H9 (cell line): ENCODE measurements around the gene KRT81. TPM values are rescaled to one million over a fixed set of nuclear protein-coding genes. Genes with fewer than 3 reads are reported as not detected.
A peak's percentile ranks its signal among the peaks of the same experiment; 100 is the strongest.

Experiments
- DNase-seq: peaks from one replicate; pipeline ENCODE4 v3.0.0-alpha.2; 2017
- H2AFZ ChIP-seq: one replicate; pipeline ENCODE4 v1.6.1; 2013; ENCODE audit warnings: mild to moderate bottlenecking, low read length, control low read depth, moderate library complexity
- H2AK5ac ChIP-seq: 2 replicates; pipeline ENCODE4 v1.6.1; 2013; ENCODE audit warnings: low read length, control low read depth, mixed read lengths; ENCODE audit not compliant: insufficient read length
- H2BK120ac ChIP-seq: one replicate; pipeline ENCODE4 v1.6.1; 2013; ENCODE audit warnings: low read depth, mild to moderate bottlenecking, low read length, control low read depth, inconsistent platforms; ENCODE audit not compliant: poor library complexity, severe bottlenecking
- H2BK12ac ChIP-seq: 2 replicates; pipeline ENCODE4 v1.6.1; 2013; ENCODE audit warnings: low read length, control low read depth, mixed read lengths, low read depth; ENCODE audit not compliant: insufficient read length
- H2BK15ac ChIP-seq: 2 replicates; pipeline ENCODE4 v1.6.1; 2013; ENCODE audit warnings: low read depth, low read length, control low read depth
- H2BK20ac ChIP-seq: one replicate; pipeline ENCODE4 v1.6.1; 2013; ENCODE audit warnings: low read depth, mild to moderate bottlenecking, low read length, control low read depth, inconsistent platforms; ENCODE audit not compliant: poor library complexity, severe bottlenecking
- H2BK5ac ChIP-seq: 2 replicates; pipeline ENCODE4 v1.6.1; 2013; ENCODE audit warnings: low read length, control low read depth, mixed read lengths; ENCODE audit not compliant: insufficient read length
- H3K14ac ChIP-seq: 2 replicates; pipeline ENCODE4 v1.6.1; 2013; ENCODE audit warnings: low read length, control low read depth; ENCODE audit not compliant: insufficient read depth
- H3K18ac ChIP-seq: 2 replicates; pipeline ENCODE4 v1.6.1; 2013; ENCODE audit warnings: low read depth, mild to moderate bottlenecking, mixed read lengths, low read length, control low read depth; ENCODE audit not compliant: insufficient read length
- H3K23ac ChIP-seq: 2 replicates; pipeline ENCODE4 v1.6.1; 2013; ENCODE audit warnings: low read length, control low read depth, mixed read lengths, low read depth; ENCODE audit not compliant: insufficient read length
- H3K23me2 ChIP-seq: 2 replicates; pipeline ENCODE4 v1.6.1; 2013; ENCODE audit warnings: low read depth, mild to moderate bottlenecking, mixed read lengths, low read length, control low read depth; ENCODE audit not compliant: insufficient read length, poor library complexity, severe bottlenecking
- H3K27ac ChIP-seq: 2 replicates; pipeline ENCODE4 v1.5.1; 2013; ENCODE audit warnings: low read length, control low read depth, mixed read lengths, low read depth; ENCODE audit not compliant: insufficient read length
- H3K27me3 ChIP-seq: 2 replicates; pipeline ENCODE4 v1.6.1; 2013; ENCODE audit warnings: low read length, control low read depth, inconsistent platforms; ENCODE audit not compliant: insufficient read depth
- H3K4ac ChIP-seq: 2 replicates; pipeline ENCODE4 v1.6.1; 2013; ENCODE audit warnings: low read depth, mild to moderate bottlenecking, control low read depth, inconsistent platforms, low read length, moderate library complexity
- H3K4me1 ChIP-seq: 2 replicates; pipeline ENCODE4 v1.6.1; 2013; ENCODE audit warnings: low read length, control low read depth, inconsistent platforms; ENCODE audit not compliant: insufficient read depth
- H3K4me2 ChIP-seq: 2 replicates; pipeline ENCODE4 v1.6.1; 2013; ENCODE audit warnings: low read length, control low read depth, mixed read lengths; ENCODE audit not compliant: insufficient read length, insufficient read depth
- H3K56ac ChIP-seq: 2 replicates; pipeline ENCODE4 v1.6.1; 2013; ENCODE audit warnings: low read depth, mild to moderate bottlenecking, mixed read lengths, low read length, control low read depth; ENCODE audit not compliant: insufficient read length
- H3K79me1 ChIP-seq: 2 replicates; pipeline ENCODE4 v1.6.1; 2013; ENCODE audit warnings: low read depth, mild to moderate bottlenecking, moderate library complexity, low read length, control low read depth, inconsistent platforms; ENCODE audit not compliant: insufficient read depth, poor library complexity, severe bottlenecking
- H3K79me2 ChIP-seq: 2 replicates; pipeline ENCODE4 v1.6.1; 2013; ENCODE audit warnings: low read length, control low read depth, inconsistent platforms; ENCODE audit not compliant: insufficient read depth
- H3K9ac ChIP-seq: 2 replicates; pipeline ENCODE4 v1.6.1; 2013; ENCODE audit warnings: low read length, control low read depth, mixed read lengths; ENCODE audit not compliant: insufficient read length; ENCODE audit errors: extremely low read depth
- H3K9me3 ChIP-seq: one replicate; pipeline ENCODE4 v1.6.1; 2013; ENCODE audit warnings: low read depth, low read length, inconsistent platforms; ENCODE audit not compliant: control insufficient read depth
- H3T11ph ChIP-seq: one replicate; pipeline ENCODE4 v1.6.1; 2013; ENCODE audit warnings: mild to moderate bottlenecking, low read length, control low read depth, inconsistent platforms
- H4K20me1 ChIP-seq: one replicate; pipeline ENCODE4 v1.6.1; 2013; ENCODE audit not compliant: control insufficient read depth, insufficient read length, insufficient read depth
- H4K5ac ChIP-seq: 2 replicates; pipeline ENCODE4 v1.6.1; 2013; ENCODE audit warnings: low read depth, mild to moderate bottlenecking, mixed read lengths, low read length, control low read depth; ENCODE audit not compliant: insufficient read length
- H4K8ac ChIP-seq: replicated peaks from 2 replicates; pipeline ENCODE4 v1.6.1; 2013; ENCODE audit warnings: low read length, control low read depth, mixed read lengths, low read depth; ENCODE audit not compliant: insufficient read length
- H4K91ac ChIP-seq: 2 replicates; pipeline ENCODE4 v1.6.1; 2013; ENCODE audit warnings: low read depth, mild to moderate bottlenecking, moderate library complexity, mixed read lengths, low read length, control low read depth; ENCODE audit not compliant: insufficient read length
- H3K27ac Mint-ChIP-seq, 3 experiments: 2 replicates in 2 of 3; 3 replicates in 1 of 3; pipeline ENCODE4 v1.8.0; 2020 to 2021; ENCODE audit warnings: mixed read lengths in 3 of 3, mild to moderate bottlenecking in 1 of 3, moderate library complexity in 1 of 3
- H3K27me3 Mint-ChIP-seq: 2 replicates; pipeline ENCODE4 v1.8.0; 2021; ENCODE audit warnings: low read depth, mild to moderate bottlenecking, moderate library complexity, mixed read lengths
- H3K36me3 Mint-ChIP-seq, 3 experiments: 2 replicates in 2 of 3; 3 replicates in 1 of 3; pipeline ENCODE4 v1.8.0; 2020 to 2021; ENCODE audit warnings: low read depth in 3 of 3, mixed read lengths in 3 of 3; ENCODE audit not compliant: insufficient read depth in 1 of 3
- H3K4me1 Mint-ChIP-seq, 2 experiments: 2 replicates each; pipeline ENCODE4 v1.8.0; 2020; ENCODE audit warnings: mixed read lengths in 2 of 2
- H3K4me3 Mint-ChIP-seq, 2 experiments: 2 replicates in 1 of 2; 3 replicates in 1 of 2; pipeline ENCODE4 v1.8.0; 2020 to 2021; ENCODE audit warnings: mild to moderate bottlenecking in 2 of 2, mixed read lengths in 2 of 2, moderate library complexity in 1 of 2
- H3K9me3 Mint-ChIP-seq, 2 experiments: 2 replicates in 1 of 2; 3 replicates in 1 of 2; pipeline ENCODE4 v1.8.0; 2020; ENCODE audit warnings: mild to moderate bottlenecking in 2 of 2, mixed read lengths in 2 of 2, moderate library complexity in 1 of 2
- CTCF ChIP-seq: fragments of 200-600 bp; sonication (generic); conservative IDR thresholded peaks from 3 replicates; pipeline ENCODE4 v1.8.0; 2021; ENCODE audit warnings: antibody characterized with exemption, mild to moderate bottlenecking
- WGBS: extraction: QIAGEN DNeasy Blood & Tissue Kit; methylation state at CpG from one replicate; pipeline ENCODE4 v1.1.7; 2013; ENCODE audit warnings: missing lambda C conversion rate, low lambda C conversion rate, mixed read lengths; ENCODE audit not compliant: insufficient read length; ENCODE audit errors: extremely low coverage; 5-methylcytosine and 5-hydroxymethylcytosine counted together
- total RNA-seq: library from RNA; stranded (reverse); gene quantifications from 2 replicates; pipeline ENCODE4 v1.2.1, GENCODE V29; 2021

The KRT81 gene
- total RNA-seq, 1 experiment from 2014 or later: not detected

DNA sequence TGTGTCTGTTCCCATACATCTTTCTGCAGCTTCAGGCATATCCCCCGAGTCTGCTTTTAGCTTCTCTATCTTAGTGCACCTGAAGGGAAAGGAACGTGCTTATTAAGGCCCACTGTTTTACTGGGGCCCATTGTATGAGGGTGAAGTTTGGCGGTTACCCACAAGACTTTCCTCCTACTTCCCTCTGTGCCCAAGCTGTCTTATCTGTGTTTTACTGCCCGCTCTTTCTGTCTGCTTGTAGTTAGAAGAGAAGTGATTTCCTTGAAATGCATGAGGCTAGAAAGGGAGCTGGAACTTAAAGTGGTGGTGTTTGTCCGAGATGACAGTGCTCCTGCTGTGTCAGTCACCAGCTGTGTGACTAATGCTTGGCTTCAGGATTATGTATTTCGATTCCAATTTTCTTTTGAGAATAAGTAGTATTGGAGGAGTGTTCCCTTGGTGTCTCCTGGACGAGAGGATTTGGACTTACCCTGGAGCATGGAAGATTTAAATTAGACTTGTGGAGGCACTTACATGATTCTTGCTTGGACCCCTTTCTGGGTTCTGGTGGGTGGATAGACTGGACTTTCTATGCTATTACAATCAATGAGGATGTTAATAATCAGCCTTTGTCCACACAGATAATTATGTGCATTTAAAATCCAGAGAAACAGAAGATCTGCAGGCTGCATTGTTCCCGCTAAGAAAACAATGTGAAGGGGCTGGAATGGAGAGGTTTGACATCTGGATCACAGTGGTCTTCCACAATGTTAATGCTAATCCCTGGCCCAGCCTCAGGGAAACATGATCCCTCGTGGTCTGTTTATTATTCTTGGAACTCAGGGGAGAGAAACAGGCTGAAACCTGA is 30.8 kb downstream of the KRT81 start:
- no peaks in the 10 kb centered on the region for H3K9me3 ChIP-seq
- peak overlapping the region in 1 of 3 experiments; percentile 12; a peak in 1 of 7 replicates for H3K27ac Mint-ChIP-seq
- no peak overlapping the region for H3T11ph ChIP-seq
- H3K9ac ChIP-seq: no peak overlapping the region
- H3K18ac ChIP-seq: no peak overlapping the region
- H3K79me1 ChIP-seq: no peaks in the 10 kb centered on the region
- no peak for DNase-seq
- no peak overlapping the region for H4K8ac ChIP-seq
- no CpG with 5 or more reads among the region's 9 CpGs for WGBS
- no peak overlapping the region for H3K4me2 ChIP-seq
- no peak overlapping the region for H3K23ac ChIP-seq
- no peaks in the 10 kb centered on the region for H3K4me1 ChIP-seq
- H3K27me3 Mint-ChIP-seq: peaks cover 81% of the 10 kb centered on the region
- no peak overlapping the region for H2BK20ac ChIP-seq
- no peak overlapping the region for H3K27ac ChIP-seq
- no peak overlapping the region for H2AFZ ChIP-seq
- H4K20me1 ChIP-seq: no peaks in the 10 kb centered on the region
- TF ChIP-seq CTCF: no peak
- H2BK120ac ChIP-seq: no peak overlapping the region
- no peak overlapping the region; a peak in 1 of 5 replicates for H3K4me3 Mint-ChIP-seq
- H2BK12ac ChIP-seq: no peak overlapping the region
- no peaks in the 10 kb centered on the region; the same call in 1 of the 2 replicates for H3K27me3 ChIP-seq
- no peak overlapping the region for H3K56ac ChIP-seq
- H3K4ac ChIP-seq: no peak overlapping the region
- peaks cover 0 to 26% (median 5%) of the 10 kb centered on the region in 3 experiments; a peak in 2 of 7 replicates for H3K36me3 Mint-ChIP-seq
- no peak overlapping the region for H4K5ac ChIP-seq
- H4K91ac ChIP-seq: no peak overlapping the region
- H3K9me3 Mint-ChIP-seq: peaks cover 15 to 28% of the 10 kb centered on the region in 2 experiments; a peak in 4 of 5 replicates
- peaks cover 22 to 23% of the 10 kb centered on the region in 2 experiments for H3K4me1 Mint-ChIP-seq
- no peak overlapping the region for H2AK5ac ChIP-seq
- no peak overlapping the region for H2BK15ac ChIP-seq
- no peaks in the 10 kb centered on the region for H3K79me2 ChIP-seq
- no peak overlapping the region for H3K14ac ChIP-seq
- H3K23me2 ChIP-seq: no peaks in the 10 kb centered on the region
- no peak overlapping the region for H2BK5ac ChIP-seq
